ENCODE data around the gene ROR2. TPM values are rescaled to one million over a fixed set of nuclear protein-coding genes. Genes with fewer than 3 reads are reported as not detected.

Gene ROR2
- total RNA-seq, 2 donors from 2014 or later = 0.11 TPM; not detected in 1

- peaks cover 12 to 17% of the 10 kb centered on the region in 2 donors for H3K27me3 Mint-ChIP-seq
Measured at GRCh38 chr9:91744114-91744513, 205.9 kb downstream of the ROR2 start.

GRCh38 chr9:91741522-91741921 is 208.5 kb downstream of the ROR2 start:
- DNase-seq (ENCODE audit: low spot score) (no peak), ATAC-seq (no peak)
- Mint-ChIP-seq H3K9me3 (no peaks in the 10 kb centered on the region), H3K27me3 (peaks cover under 1 to 4% of the 10 kb centered on the region in 2 donors), H3K4me1 (ENCODE audit: low read depth in 2 of 2) (no peaks in the 10 kb centered on the region), H3K4me3 (no peak overlapping the region), H3K27ac (no peak overlapping the region), H3K36me3 (no peaks in the 10 kb centered on the region)

More at GRCh38 chr9:91744114-91744513, 205.9 kb downstream of the ROR2 start:
- H3K36me3 Mint-ChIP-seq = no peaks in the 10 kb centered on the region
- no peak overlapping the region for H3K27ac Mint-ChIP-seq
- no peak for ATAC-seq
- H3K9me3 Mint-ChIP-seq = no peaks in the 10 kb centered on the region
- H3K4me1 Mint-ChIP-seq (ENCODE audit: low read depth in 2 of 2) = no peaks in the 10 kb centered on the region
- H3K4me3 Mint-ChIP-seq = no peak overlapping the region
- no peak for DNase-seq (ENCODE audit: low spot score)

GRCh38 chr9:91740701-91741100 is 209.3 kb downstream of the ROR2 start:
- DNase-seq (ENCODE audit: low spot score) = peak; percentile 18
- Mint-ChIP-seq H3K36me3 (no peaks in the 10 kb centered on the region), H3K27ac (no peak overlapping the region), H3K9me3 (no peaks in the 10 kb centered on the region), H3K4me1 (ENCODE audit: low read depth in 2 of 2) (no peaks in the 10 kb centered on the region), H3K4me3 (no peak overlapping the region), H3K27me3 (peaks cover 4 to 6% of the 10 kb centered on the region in 2 donors)
- ATAC-seq = no peak

- Mint-ChIP-seq H3K27me3 (peaks cover 6 to 7% of the 10 kb centered on the region in 2 donors), H3K4me1 (ENCODE audit: low read depth in 2 of 2) (peaks cover 4 to 11% of the 10 kb centered on the region in 2 donors), H3K36me3 (no peaks in the 10 kb centered on the region), H3K27ac (no peak overlapping the region), H3K4me3 (no peak overlapping the region), H3K9me3 (no peaks in the 10 kb centered on the region)
- no peak for ATAC-seq
- no peak for DNase-seq (ENCODE audit: low spot score)
Measured at GRCh38 chr9:91736898-91737601, 213.0 kb downstream of the ROR2 start.

GRCh38 chr9:91736311-91736710 is 213.7 kb downstream of the ROR2 start:
- DNase-seq (ENCODE audit: low spot score) (no peak), ATAC-seq (no peak)

GRCh38 chr9:91735049-91735448 is 215.0 kb downstream of the ROR2 start:
- no peak overlapping the region for H3K4me3 Mint-ChIP-seq
- ATAC-seq = no peak

More at GRCh38 chr9:91736311-91736710, 213.7 kb downstream of the ROR2 start:
- Mint-ChIP-seq H3K36me3 (no peaks in the 10 kb centered on the region), H3K4me3 (no peak overlapping the region), H3K27ac (no peak overlapping the region), H3K27me3 (peaks cover 6% of the 10 kb centered on the region in 2 donors), H3K9me3 (no peaks in the 10 kb centered on the region), H3K4me1 (ENCODE audit: low read depth in 2 of 2) (peaks cover 4 to 11% of the 10 kb centered on the region in 2 donors)

GRCh38 chr9:91734371-91734981 is 215.6 kb downstream of the ROR2 start:
- no peak for DNase-seq (ENCODE audit: low spot score)
- ATAC-seq = peak; percentile 44 to 66
- Mint-ChIP-seq H3K4me1 (ENCODE audit: low read depth in 2 of 2) (peaks cover 4 to 11% of the 10 kb centered on the region in 2 donors), H3K27me3 (peaks cover 6% of the 10 kb centered on the region in 2 donors), H3K27ac (no peak overlapping the region), H3K4me3 (no peak overlapping the region), H3K9me3 (no peaks in the 10 kb centered on the region), H3K36me3 (no peaks in the 10 kb centered on the region)

More at GRCh38 chr9:91735049-91735448, 215.0 kb downstream of the ROR2 start:
- DNase-seq (ENCODE audit: low spot score) = no peak
- Mint-ChIP-seq H3K9me3 (no peaks in the 10 kb centered on the region), H3K27ac (no peak overlapping the region), H3K27me3 (peaks cover 6% of the 10 kb centered on the region in 2 donors), H3K4me1 (ENCODE audit: low read depth in 2 of 2) (peaks cover 4 to 11% of the 10 kb centered on the region in 2 donors), H3K36me3 (no peaks in the 10 kb centered on the region)

GRCh38 chr9:91733006-91733624 is 216.9 kb downstream of the ROR2 start:
- no peak overlapping the region for H3K27ac Mint-ChIP-seq
- ATAC-seq = no peak
- peaks cover 6% of the 10 kb centered on the region in 2 donors for H3K27me3 Mint-ChIP-seq
- no peaks in the 10 kb centered on the region for H3K9me3 Mint-ChIP-seq
- peak; percentile 42 for DNase-seq (ENCODE audit: low spot score)
- no peak overlapping the region for H3K4me3 Mint-ChIP-seq
- no peaks in the 10 kb centered on the region for H3K36me3 Mint-ChIP-seq
- peaks cover 4 to 11% of the 10 kb centered on the region in 2 donors for H3K4me1 Mint-ChIP-seq (ENCODE audit: low read depth in 2 of 2)

- H3K4me1 Mint-ChIP-seq (ENCODE audit: low read depth in 2 of 2) = peaks cover 4 to 12% of the 10 kb centered on the region in 2 donors
- no peak overlapping the region for H3K4me3 Mint-ChIP-seq
Measured at GRCh38 chr9:91732187-91733005, 217.6 kb downstream of the ROR2 start.

GRCh38 chr9:91730806-91731205 is 219.2 kb downstream of the ROR2 start:
- no peaks in the 10 kb centered on the region for H3K9me3 Mint-ChIP-seq
- H3K27ac Mint-ChIP-seq = no peak overlapping the region
- DNase-seq (ENCODE audit: low spot score) (no peak), ATAC-seq (no peak)
- peaks cover 0 to 5% of the 10 kb centered on the region in 2 donors for H3K27me3 Mint-ChIP-seq
- H3K36me3 Mint-ChIP-seq = no peaks in the 10 kb centered on the region
- peaks cover 4 to 13% of the 10 kb centered on the region in 2 donors for H3K4me1 Mint-ChIP-seq (ENCODE audit: low read depth in 2 of 2)
- no peak overlapping the region for H3K4me3 Mint-ChIP-seq

More at GRCh38 chr9:91732187-91733005, 217.6 kb downstream of the ROR2 start:
- H3K27me3 Mint-ChIP-seq = peaks cover 6% of the 10 kb centered on the region in 2 donors
- H3K27ac Mint-ChIP-seq = no peak overlapping the region
- ATAC-seq (no peak), DNase-seq (ENCODE audit: low spot score) (no peak)
- no peaks in the 10 kb centered on the region for H3K36me3 Mint-ChIP-seq
- H3K9me3 Mint-ChIP-seq = no peaks in the 10 kb centered on the region

- H3K4me3 Mint-ChIP-seq = no peak overlapping the region
- no peaks in the 10 kb centered on the region for H3K9me3 Mint-ChIP-seq
- H3K36me3 Mint-ChIP-seq = no peaks in the 10 kb centered on the region
- no peak for DNase-seq (ENCODE audit: low spot score)
- peaks cover 2 to 9% of the 10 kb centered on the region in 2 donors for H3K4me1 Mint-ChIP-seq (ENCODE audit: low read depth in 2 of 2)
- H3K27me3 Mint-ChIP-seq = peaks cover 0 to 2% of the 10 kb centered on the region in 2 donors
- ATAC-seq = no peak
- H3K27ac Mint-ChIP-seq = no peak overlapping the region
Measured at GRCh38 chr9:91729558-91729842, 220.5 kb downstream of the ROR2 start.

- no peak overlapping the region for H3K4me3 Mint-ChIP-seq
- DNase-seq (ENCODE audit: low spot score) (no peak), ATAC-seq (no peak)
- no peaks in the 10 kb centered on the region for H3K9me3 Mint-ChIP-seq
- no peak overlapping the region for H3K27ac Mint-ChIP-seq
- H3K4me1 Mint-ChIP-seq (ENCODE audit: low read depth in 2 of 2) = peaks cover 0 to 2% of the 10 kb centered on the region in 2 donors
- H3K36me3 Mint-ChIP-seq = no peaks in the 10 kb centered on the region
- peaks cover 0 to 2% of the 10 kb centered on the region in 2 donors for H3K27me3 Mint-ChIP-seq
Measured at GRCh38 chr9:91727972-91728371, 222.1 kb downstream of the ROR2 start.

GRCh38 chr9:91727316-91727861 is 222.6 kb downstream of the ROR2 start:
- Mint-ChIP-seq H3K36me3 (no peaks in the 10 kb centered on the region), H3K4me1 (ENCODE audit: low read depth in 2 of 2) (peaks cover 0 to 2% of the 10 kb centered on the region in 2 donors), H3K27me3 (peaks cover 0 to 2% of the 10 kb centered on the region in 2 donors), H3K9me3 (no peaks in the 10 kb centered on the region), H3K4me3 (no peak overlapping the region), H3K27ac (no peak overlapping the region)
- ATAC-seq = peak; percentile 73 to 84
- DNase-seq (ENCODE audit: low spot score) = no peak

All from natural killer cell treated with Interleukin-12 subunit alpha and Interleukin-12 subunit beta and Interleukin-15 and Interleukin-18, amount 100 ng/mL, for 72 hours (primary cell).